MM.1S (cell line): ENCODE measurements around the gene LAMB3.

Experiments used
- EZH2 ChIP-seq: fragments of 300-600 bp; sonication (generic); optimal IDR thresholded peaks from 2 replicates; pipeline ENCODE3; 2017; ENCODE audit warnings: low read depth, mild to moderate bottlenecking, antibody characterized with exemption, low read length, mixed read lengths
- EZH2phosphoT487 ChIP-seq: fragments of 300-600 bp; sonication (generic); IDR thresholded peaks from 2 replicates; pipeline ENCODE4 v1.6.1; 2018; ENCODE audit warnings: antibody characterized with exemption, low read length
- TF ChIP-seq, protein P1 (sequence below): fragments of 300-600 bp; sonication (generic); IDR thresholded peaks from 2 replicates; pipeline ENCODE4 v1.5.1; 2016; ENCODE audit warnings: antibody characterized with exemption, low read length, mixed read lengths

DNA sequence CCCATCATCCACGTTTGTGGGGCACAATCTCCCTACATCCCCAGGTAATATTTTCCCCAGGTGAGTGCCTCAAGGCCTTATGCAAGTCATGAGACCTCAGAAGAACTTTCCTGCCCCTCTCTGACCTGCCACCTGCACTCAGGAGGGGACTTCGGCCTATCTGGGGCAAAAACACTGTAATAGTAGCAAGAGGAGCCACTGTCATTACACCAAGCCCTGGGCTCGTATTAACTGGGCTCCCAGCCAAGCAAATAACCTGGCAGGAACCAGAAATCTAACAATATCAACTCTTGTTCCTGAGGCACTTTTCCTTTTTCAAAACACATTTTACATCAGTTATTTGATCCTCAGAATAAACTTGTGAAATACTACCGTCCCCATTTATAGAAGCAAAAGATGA lies 30.9 kb downstream of the LAMB3 start:
- TF ChIP-seq, protein P1, sequence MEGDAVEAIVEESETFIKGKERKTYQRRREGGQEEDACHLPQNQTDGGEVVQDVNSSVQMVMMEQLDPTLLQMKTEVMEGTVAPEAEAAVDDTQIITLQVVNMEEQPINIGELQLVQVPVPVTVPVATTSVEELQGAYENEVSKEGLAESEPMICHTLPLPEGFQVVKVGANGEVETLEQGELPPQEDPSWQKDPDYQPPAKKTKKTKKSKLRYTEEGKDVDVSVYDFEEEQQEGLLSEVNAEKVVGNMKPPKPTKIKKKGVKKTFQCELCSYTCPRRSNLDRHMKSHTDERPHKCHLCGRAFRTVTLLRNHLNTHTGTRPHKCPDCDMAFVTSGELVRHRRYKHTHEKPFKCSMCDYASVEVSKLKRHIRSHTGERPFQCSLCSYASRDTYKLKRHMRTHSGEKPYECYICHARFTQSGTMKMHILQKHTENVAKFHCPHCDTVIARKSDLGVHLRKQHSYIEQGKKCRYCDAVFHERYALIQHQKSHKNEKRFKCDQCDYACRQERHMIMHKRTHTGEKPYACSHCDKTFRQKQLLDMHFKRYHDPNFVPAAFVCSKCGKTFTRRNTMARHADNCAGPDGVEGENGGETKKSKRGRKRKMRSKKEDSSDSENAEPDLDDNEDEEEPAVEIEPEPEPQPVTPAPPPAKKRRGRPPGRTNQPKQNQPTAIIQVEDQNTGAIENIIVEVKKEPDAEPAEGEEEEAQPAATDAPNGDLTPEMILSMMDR, result no peak
- TF ChIP-seq EZH2, result no peak
- no peak for TF ChIP-seq EZH2phosphoT487
